Superior temporal gyrus (tissue), 1 donor: ENCODE results near the gene PI16.

Source experiments
- DNase-seq: peaks from one replicate; pipeline ENCODE4 v3.0.0-alpha.2; 2016; ENCODE audit errors: extremely low spot score

The PI16 gene

GRCh38 chr6:36957773-36958271 lies 3.3 kb downstream of the PI16 start:
- DNase-seq: no peak

- DNase-seq: no peak
These were observed 4.4 kb downstream of the PI16 start for GRCh38 chr6:36958775-36959554.

- DNase-seq: no peak
These were observed 5.2 kb downstream of the PI16 start for GRCh38 chr6:36959555-36960250.

- no peak for DNase-seq
These were observed 7.2 kb downstream of the PI16 start for GRCh38 chr6:36961441-36962435.

GRCh38 chr6:36962874-36963273 lies 8.3 kb downstream of the PI16 start:
- no peak for DNase-seq

GRCh38 chr6:36963451-36964290 lies 9.1 kb downstream of the PI16 start:
- DNase-seq: no peak

GRCh38 chr6:36964349-36964748 lies 9.8 kb downstream of the PI16 start:
- no peak for DNase-seq

GRCh38 chr6:36964908-36965307 lies 10.4 kb downstream of the PI16 start:
- no peak for DNase-seq

- no peak for DNase-seq
These were observed 12.8 kb downstream of the PI16 start for GRCh38 chr6:36967301-36967700.

- DNase-seq: no peak
These were observed 13.2 kb downstream of the PI16 start for GRCh38 chr6:36967757-36968156.

GRCh38 chr6:36968266-36968977 lies 13.9 kb downstream of the PI16 start:
- DNase-seq: no peak

GRCh38 chr6:36969240-36969691 lies 14.7 kb downstream of the PI16 start:
- DNase-seq: no peak

GRCh38 chr6:36969988-36970891 lies 15.7 kb downstream of the PI16 start:
- no peak for DNase-seq

GRCh38 chr6:36970892-36971842 lies 16.6 kb downstream of the PI16 start:
- DNase-seq: no peak

- no peak for DNase-seq
These were observed 17.6 kb downstream of the PI16 start for GRCh38 chr6:36971921-36972673.

- no peak for DNase-seq
These were observed 18.7 kb downstream of the PI16 start for GRCh38 chr6:36973190-36973589.

GRCh38 chr6:36973647-36974046 lies 19.1 kb downstream of the PI16 start:
- no peak for DNase-seq
